Measurements from ENCODE around the gene TGFB1I1.

The TGFB1I1 gene

DNA sequence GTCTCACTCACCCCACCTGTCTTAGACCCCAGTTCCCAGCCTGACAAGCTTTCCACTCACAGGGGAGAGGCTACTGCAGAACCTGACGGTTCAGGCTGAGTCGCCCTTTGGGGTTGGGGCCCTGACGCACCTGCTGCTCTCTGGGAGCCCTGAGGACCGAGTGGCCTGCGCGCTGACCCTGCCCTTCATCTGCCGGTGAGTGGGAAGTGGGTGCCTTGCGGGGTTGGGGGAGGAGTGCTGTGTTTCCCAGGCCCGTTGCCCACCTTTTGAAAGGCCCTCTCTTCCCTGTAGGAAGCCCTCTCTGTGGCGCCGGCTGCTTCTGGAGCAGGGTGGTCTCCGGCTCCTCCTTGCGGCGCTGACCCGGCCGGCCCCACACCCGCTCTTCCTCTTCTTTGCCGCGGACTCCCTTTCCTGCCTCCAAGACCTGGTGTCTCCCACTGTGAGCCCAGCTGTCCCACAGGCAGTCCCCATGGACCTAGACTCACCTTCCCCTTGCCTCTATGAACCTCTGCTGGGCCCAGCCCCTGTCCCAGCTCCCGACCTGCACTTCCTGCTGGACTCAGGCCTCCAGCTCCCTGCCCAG is 6.1 kb upstream of the TGFB1I1 start:
- H3K36me3 ChIP-seq (ENCODE audit: control insufficient read depth, insufficient read depth, low read length), result no peaks in the 10 kb centered on the region

DNA sequence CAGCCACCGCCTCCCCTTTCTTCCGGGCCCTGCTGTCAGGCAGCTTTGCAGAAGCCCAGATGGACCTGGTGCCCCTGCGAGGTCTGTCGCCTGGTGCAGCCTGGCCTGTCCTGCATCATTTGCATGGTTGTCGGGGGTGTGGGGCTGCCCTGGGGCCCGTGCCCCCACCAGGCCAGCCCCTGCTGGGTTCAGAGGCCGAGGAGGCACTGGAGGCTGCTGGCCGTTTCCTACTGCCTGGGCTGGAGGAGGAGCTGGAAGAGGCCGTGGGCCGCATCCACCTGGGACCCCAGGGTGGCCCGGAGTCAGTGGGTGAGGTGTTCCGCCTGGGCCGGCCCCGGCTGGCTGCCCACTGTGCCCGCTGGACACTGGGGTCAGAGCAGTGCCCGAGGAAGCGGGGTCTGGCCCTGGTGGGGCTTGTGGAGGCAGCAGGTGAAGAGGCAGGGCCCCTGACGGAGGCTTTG is 5.5 kb upstream of the TGFB1I1 start:
- no peaks in the 10 kb centered on the region for H3K79me2 ChIP-seq
- no peak overlapping the region for H2AFZ ChIP-seq
- H3K4me2 ChIP-seq (ENCODE audit: low read length), result no peak overlapping the region
- peaks cover 3% of the 10 kb centered on the region for H3K4me1 ChIP-seq
- TF ChIP-seq, protein P1, sequence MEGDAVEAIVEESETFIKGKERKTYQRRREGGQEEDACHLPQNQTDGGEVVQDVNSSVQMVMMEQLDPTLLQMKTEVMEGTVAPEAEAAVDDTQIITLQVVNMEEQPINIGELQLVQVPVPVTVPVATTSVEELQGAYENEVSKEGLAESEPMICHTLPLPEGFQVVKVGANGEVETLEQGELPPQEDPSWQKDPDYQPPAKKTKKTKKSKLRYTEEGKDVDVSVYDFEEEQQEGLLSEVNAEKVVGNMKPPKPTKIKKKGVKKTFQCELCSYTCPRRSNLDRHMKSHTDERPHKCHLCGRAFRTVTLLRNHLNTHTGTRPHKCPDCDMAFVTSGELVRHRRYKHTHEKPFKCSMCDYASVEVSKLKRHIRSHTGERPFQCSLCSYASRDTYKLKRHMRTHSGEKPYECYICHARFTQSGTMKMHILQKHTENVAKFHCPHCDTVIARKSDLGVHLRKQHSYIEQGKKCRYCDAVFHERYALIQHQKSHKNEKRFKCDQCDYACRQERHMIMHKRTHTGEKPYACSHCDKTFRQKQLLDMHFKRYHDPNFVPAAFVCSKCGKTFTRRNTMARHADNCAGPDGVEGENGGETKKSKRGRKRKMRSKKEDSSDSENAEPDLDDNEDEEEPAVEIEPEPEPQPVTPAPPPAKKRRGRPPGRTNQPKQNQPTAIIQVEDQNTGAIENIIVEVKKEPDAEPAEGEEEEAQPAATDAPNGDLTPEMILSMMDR (IDR thresholded peaks at IDR 0.05), result no peak
- H3K36me3 ChIP-seq (ENCODE audit: control insufficient read depth, insufficient read depth, low read length), result no peaks in the 10 kb centered on the region
- no peaks in the 10 kb centered on the region for H3K9me3 ChIP-seq (ENCODE audit: control insufficient read depth, low read length)
- H3K9ac ChIP-seq, result no peak overlapping the region
- peak overlapping the region; percentile 36 for H3K27ac ChIP-seq
- H3K27me3 ChIP-seq (ENCODE audit: control insufficient read depth, insufficient read depth, low read length), result no peaks in the 10 kb centered on the region
- no peak overlapping the region for H3K4me3 ChIP-seq (ENCODE audit: low read depth, low read length)

More for the DNA sequence above, 6.1 kb upstream of the TGFB1I1 start:
- Histone ChIP-seq H3K9ac (no peak overlapping the region), H3K9me3 (ENCODE audit: control insufficient read depth, low read length) (no peaks in the 10 kb centered on the region), H3K4me3 (ENCODE audit: low read depth, low read length) (no peak overlapping the region), H3K79me2 (no peaks in the 10 kb centered on the region), H3K4me2 (ENCODE audit: low read length) (no peak overlapping the region), H3K27me3 (ENCODE audit: control insufficient read depth, insufficient read depth, low read length) (no peaks in the 10 kb centered on the region), H3K27ac (no peak overlapping the region), H3K4me1 (no peaks in the 10 kb centered on the region), H2AFZ (no peak overlapping the region)
- TF ChIP-seq, protein P1 (IDR thresholded peaks at IDR 0.05), result no peak

DNA sequence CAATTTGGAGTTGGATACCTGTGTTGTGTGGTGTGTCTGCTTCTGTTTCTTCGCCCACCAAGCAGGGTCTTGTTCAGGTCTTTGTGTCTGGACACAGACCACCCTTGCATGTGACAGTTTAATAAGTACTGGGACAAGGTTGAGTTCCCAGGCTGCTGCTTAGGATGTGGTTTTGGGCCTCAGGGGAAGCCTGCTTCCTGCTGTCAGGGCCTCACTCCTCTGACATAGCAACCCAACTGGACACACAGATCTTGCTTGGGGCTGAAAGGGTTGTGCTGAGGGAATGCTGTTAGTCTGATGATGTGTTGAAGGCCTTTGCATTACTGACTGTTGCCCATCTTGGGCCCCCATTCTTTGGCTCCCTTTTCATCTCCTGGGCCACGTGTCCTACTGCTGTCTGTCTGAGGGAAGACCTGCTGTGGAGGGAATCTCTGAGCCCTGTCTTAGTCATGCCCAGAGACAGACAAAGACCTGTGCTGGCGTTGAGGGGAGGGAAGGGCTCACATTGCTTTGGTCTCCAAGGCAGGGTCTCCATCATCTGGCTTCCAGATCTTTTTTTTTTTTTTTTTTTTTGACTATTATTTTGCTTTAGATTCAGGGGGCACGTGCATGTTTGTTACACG is 4.7 kb upstream of the TGFB1I1 start:
- no peaks in the 10 kb centered on the region for H3K27me3 ChIP-seq (ENCODE audit: control insufficient read depth, insufficient read depth, low read length)
- TF ChIP-seq, protein P1 (IDR thresholded peaks at IDR 0.05), result no peak
- H3K79me2 ChIP-seq, result no peaks in the 10 kb centered on the region
- no peak overlapping the region for H2AFZ ChIP-seq
- H3K36me3 ChIP-seq (ENCODE audit: control insufficient read depth, insufficient read depth, low read length), result no peaks in the 10 kb centered on the region
- no peak overlapping the region for H3K9ac ChIP-seq
- H3K27ac ChIP-seq, result peak overlapping the region; percentile 36
- H3K4me1 ChIP-seq, result peaks cover 7% of the 10 kb centered on the region
- no peak overlapping the region for H3K4me3 ChIP-seq (ENCODE audit: low read depth, low read length)
- no peak overlapping the region for H3K4me2 ChIP-seq (ENCODE audit: low read length)
- H3K9me3 ChIP-seq (ENCODE audit: control insufficient read depth, low read length), result no peaks in the 10 kb centered on the region

DNA sequence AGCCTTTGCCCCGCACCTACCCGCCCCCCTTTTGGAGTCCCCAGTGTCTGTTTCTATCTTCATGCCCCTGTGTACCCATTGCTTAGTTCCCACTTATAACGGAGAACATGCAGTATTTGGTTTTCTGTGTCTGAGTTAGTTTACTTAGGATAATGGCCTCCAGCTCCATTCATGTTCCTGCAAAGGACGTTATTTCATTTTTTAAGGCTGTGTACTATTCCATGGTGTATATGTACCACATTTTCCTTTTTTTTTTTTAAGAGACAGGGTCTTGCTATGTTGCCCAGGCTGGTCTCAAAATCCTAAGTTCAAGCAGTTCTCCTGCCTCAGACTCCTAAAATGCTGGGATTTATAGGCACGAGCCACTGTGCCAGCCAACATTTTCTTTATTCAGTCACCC is 4.1 kb upstream of the TGFB1I1 start:
- Histone ChIP-seq H3K79me2 (no peaks in the 10 kb centered on the region), H3K4me3 (ENCODE audit: low read depth, low read length) (no peak overlapping the region), H3K27ac (no peak overlapping the region), H2AFZ (no peak overlapping the region), H3K36me3 (ENCODE audit: control insufficient read depth, insufficient read depth, low read length) (no peaks in the 10 kb centered on the region), H3K27me3 (ENCODE audit: control insufficient read depth, insufficient read depth, low read length) (no peaks in the 10 kb centered on the region), H3K4me1 (peaks cover 10% of the 10 kb centered on the region), H3K4me2 (ENCODE audit: low read length) (no peak overlapping the region), H3K9me3 (ENCODE audit: control insufficient read depth, low read length) (no peaks in the 10 kb centered on the region), H3K9ac (no peak overlapping the region)
- TF ChIP-seq, protein P1 (IDR thresholded peaks at IDR 0.05), result no peak

DNA sequence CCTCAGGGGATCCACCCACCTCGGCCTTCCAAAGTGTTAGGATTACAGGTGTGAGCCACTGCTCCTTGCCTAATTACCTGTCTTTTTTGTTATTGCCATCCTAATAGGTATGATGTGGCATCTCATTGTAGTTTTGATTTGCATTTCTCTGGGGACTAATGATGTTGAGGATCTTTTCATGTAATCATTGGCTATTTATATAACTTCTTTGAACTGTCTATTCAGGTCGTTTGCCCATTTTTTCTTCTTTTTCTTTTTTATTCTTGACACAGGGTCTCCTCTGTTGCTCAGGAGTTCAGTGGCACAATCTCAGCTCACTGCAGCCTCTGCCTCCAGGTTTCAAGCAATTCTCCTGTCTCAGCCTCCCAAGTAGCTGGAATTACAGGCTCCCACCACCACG is 1.3 kb upstream of the TGFB1I1 start:
- Histone ChIP-seq H3K9me3 (ENCODE audit: control insufficient read depth, low read length) (no peaks in the 10 kb centered on the region), H3K4me2 (ENCODE audit: low read length) (no peak overlapping the region), H3K36me3 (ENCODE audit: control insufficient read depth, insufficient read depth, low read length) (no peaks in the 10 kb centered on the region), H3K9ac (no peak overlapping the region), H3K27ac (no peak overlapping the region), H3K4me1 (peaks cover 14% of the 10 kb centered on the region), H3K27me3 (ENCODE audit: control insufficient read depth, insufficient read depth, low read length) (no peaks in the 10 kb centered on the region), H2AFZ (no peak overlapping the region), H3K79me2 (no peaks in the 10 kb centered on the region), H3K4me3 (ENCODE audit: low read depth, low read length) (no peak overlapping the region)
- TF ChIP-seq, protein P1 (IDR thresholded peaks at IDR 0.05), result no peak

Data from parathyroid adenoma (tissue), 2 donors.